ENCODE measurements around the gene PHF19. TPM values are rescaled to one million over a fixed set of nuclear protein-coding genes. Genes with fewer than 3 reads are reported as not detected.

PHF19 gene
- total and polyA plus RNA-seq, 8 donors = 37.0 to 55.0 (median 45.7) TPM

DNA sequence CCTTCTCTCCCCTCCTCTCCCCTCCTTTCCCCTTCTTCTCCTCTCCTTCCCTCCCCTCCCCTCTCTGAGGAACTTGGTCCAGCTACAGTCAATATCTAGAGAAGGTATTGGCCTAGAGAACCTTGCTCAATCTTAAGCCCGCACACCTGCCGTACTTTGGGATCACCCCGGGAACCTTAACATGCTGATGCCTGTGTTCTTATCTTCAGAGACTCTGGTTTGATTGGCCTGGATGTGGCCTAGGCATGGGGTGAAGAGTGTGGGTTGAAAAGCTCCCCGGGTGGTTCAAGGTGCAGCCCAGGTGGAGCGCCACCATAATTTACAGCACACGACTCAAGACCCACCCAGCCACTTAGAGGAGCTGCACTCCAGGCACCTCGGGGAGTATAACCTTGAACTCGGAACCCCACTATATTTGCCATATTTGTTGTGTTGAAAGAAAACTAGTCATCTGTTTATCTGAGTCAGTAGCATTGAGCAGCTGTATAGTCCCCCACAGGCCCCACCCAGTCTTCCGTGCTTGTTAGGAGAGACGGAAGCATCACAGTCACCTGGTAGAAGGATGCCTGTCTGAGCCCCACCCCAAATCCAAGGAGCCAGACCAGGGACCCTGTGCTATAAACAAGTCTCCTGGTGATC lies 14.4 kb upstream of the PHF19 start:
- intact Hi-C loops (cut with DNase I) = no loop called here
- Histone ChIP-seq H3K27me3 (peaks cover 0 to 5% of the 10 kb centered on the region in 2 donors), H3K4me1 (peaks cover 14 to 21% of the 10 kb centered on the region in 2 donors), H3K9me3 (no peaks in the 10 kb centered on the region), H3K4me3 (no peak overlapping the region), H3K36me3 (no peaks in the 10 kb centered on the region), H3K27ac (no peak overlapping the region)
- no peak for ATAC-seq
- TF ChIP-seq, protein P1, sequence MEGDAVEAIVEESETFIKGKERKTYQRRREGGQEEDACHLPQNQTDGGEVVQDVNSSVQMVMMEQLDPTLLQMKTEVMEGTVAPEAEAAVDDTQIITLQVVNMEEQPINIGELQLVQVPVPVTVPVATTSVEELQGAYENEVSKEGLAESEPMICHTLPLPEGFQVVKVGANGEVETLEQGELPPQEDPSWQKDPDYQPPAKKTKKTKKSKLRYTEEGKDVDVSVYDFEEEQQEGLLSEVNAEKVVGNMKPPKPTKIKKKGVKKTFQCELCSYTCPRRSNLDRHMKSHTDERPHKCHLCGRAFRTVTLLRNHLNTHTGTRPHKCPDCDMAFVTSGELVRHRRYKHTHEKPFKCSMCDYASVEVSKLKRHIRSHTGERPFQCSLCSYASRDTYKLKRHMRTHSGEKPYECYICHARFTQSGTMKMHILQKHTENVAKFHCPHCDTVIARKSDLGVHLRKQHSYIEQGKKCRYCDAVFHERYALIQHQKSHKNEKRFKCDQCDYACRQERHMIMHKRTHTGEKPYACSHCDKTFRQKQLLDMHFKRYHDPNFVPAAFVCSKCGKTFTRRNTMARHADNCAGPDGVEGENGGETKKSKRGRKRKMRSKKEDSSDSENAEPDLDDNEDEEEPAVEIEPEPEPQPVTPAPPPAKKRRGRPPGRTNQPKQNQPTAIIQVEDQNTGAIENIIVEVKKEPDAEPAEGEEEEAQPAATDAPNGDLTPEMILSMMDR (IDR thresholded peaks at IDR 0.05) = no peak
- DNase-seq = no peak

- Histone ChIP-seq H3K27me3 (peaks cover 0 to 5% of the 10 kb centered on the region in 2 donors), H3K9me3 (no peaks in the 10 kb centered on the region), H3K36me3 (no peaks in the 10 kb centered on the region), H3K4me1 (peaks cover 17 to 23% of the 10 kb centered on the region in 2 donors), H3K4me3 (no peak overlapping the region), H3K27ac (peak overlapping the region in 1 of 2 donors; percentile 1)
- DNase-seq = peak in 2 of 4 donors; percentile 75 to 78
- ATAC-seq = peak; percentile 11
- TF ChIP-seq, protein P1 (IDR thresholded peaks at IDR 0.05) = no peak
- intact Hi-C loops (cut with DNase I) = no loop called here
These were observed 13.6 kb upstream of the PHF19 start for GRCh38 chr9:120890320-120891244.

- Histone ChIP-seq H3K4me1 (peaks cover 19 to 25% of the 10 kb centered on the region in 2 donors), H3K4me3 (no peak overlapping the region), H3K27ac (no peak overlapping the region), H3K27me3 (peaks cover 0 to under 1% of the 10 kb centered on the region in 2 donors), H3K9me3 (no peaks in the 10 kb centered on the region), H3K36me3 (no peaks in the 10 kb centered on the region)
- TF ChIP-seq, protein P1 (IDR thresholded peaks at IDR 0.05) = no peak
- intact Hi-C loops (cut with DNase I) = no loop called here
- ATAC-seq = no peak
- no peak for DNase-seq
These were observed 12.8 kb upstream of the PHF19 start for GRCh38 chr9:120889606-120890271.

- no peak for ATAC-seq
- TF ChIP-seq, protein P1 (IDR thresholded peaks at IDR 0.05) = no peak
- intact Hi-C loops (cut with DNase I) = no loop called here
- no peak overlapping the region for H3K4me3 ChIP-seq
- H3K4me1 ChIP-seq = peaks cover 14 to 20% of the 10 kb centered on the region in 2 donors
- H3K27me3 ChIP-seq = no peaks in the 10 kb centered on the region
- H3K27ac ChIP-seq = no peak overlapping the region
- H3K9me3 ChIP-seq = no peaks in the 10 kb centered on the region
- DNase-seq = no peak
- H3K36me3 ChIP-seq = no peaks in the 10 kb centered on the region
These were observed 11.6 kb upstream of the PHF19 start for GRCh38 chr9:120888626-120889025.

Measured in left lung (tissue), 10 donors.